Measurements from ENCODE around the gene MICALL1. TPM values are rescaled to one million over a fixed set of nuclear protein-coding genes. Genes with fewer than 3 reads are reported as not detected.

MICALL1 gene
- total and polyA plus RNA-seq, 2 of the 4 experiments (the other 2 are of a cell fraction) = 12.4 to 22.3 TPM

GRCh38 chr22:37931893-37932389, 25.8 kb downstream of the MICALL1 start:
- dilution Hi-C loops (cut with HindIII; ENCODE audit: low sequenced_read_pairs, unreplicated experiment) (no loop called here), intact Hi-C loops (cut with micrococcal nuclease) (loop anchor here (5.0 kb wide), 1 partner anchor 115 kb away; no protein-coding TSS in a partner anchor), in situ Hi-C loops (cut with MboI; ENCODE audit: low sequenced_read_pairs) (no loop called here)
- Histone ChIP-seq H2BK15ac (ENCODE audit: low read depth, low read length) (no peak overlapping the region), H4K8ac (ENCODE audit: low read depth in 2 of 2, low read length in 2 of 2) (no peak overlapping the region), H3K56ac (ENCODE audit: extremely low read depth, insufficient read depth, low read length) (no peak overlapping the region), H3K9me1 (ENCODE audit: insufficient read depth, low read length) (peaks cover 8% of the 10 kb centered on the region), H3K4me3 (ENCODE audit: insufficient read depth, low read depth, low read length) (no peak overlapping the region), H3K36me3 (ENCODE audit: control insufficient read depth, insufficient read depth, low read length) (peaks cover 40% of the 10 kb centered on the region), H2BK20ac (ENCODE audit: low read depth, low read length) (no peak overlapping the region), H4K5ac (ENCODE audit: low read depth, low read length) (no peak overlapping the region), H4K20me1 (ENCODE audit: insufficient read depth, low read length) (peaks cover 31% of the 10 kb centered on the region), H2AK5ac (ENCODE audit: low read depth, low read length) (no peak overlapping the region), H2AFZ (replicated peaks; ENCODE audit: low read length, poor library complexity) (no peak overlapping the region), H2BK120ac (ENCODE audit: low read depth, low read length) (no peak overlapping the region), H3K4me1 (ENCODE audit: control insufficient read depth, insufficient read depth, low read length) (peaks cover 16% of the 10 kb centered on the region), H3K23ac (ENCODE audit: low read depth, low read length) (no peak overlapping the region), H3K4ac (ENCODE audit: low read depth, low read length) (no peak overlapping the region), H3K4me2 (ENCODE audit: low read depth, low read length) (no peak overlapping the region), H2BK5ac (ENCODE audit: low read depth, low read length, poor library complexity, severe bottlenecking) (no peak overlapping the region), H3K27me3 (ENCODE audit: control insufficient read depth, insufficient read depth, low read length) (no peaks in the 10 kb centered on the region), H2AK9ac (replicated peaks; ENCODE audit: low read depth, low read length, poor library complexity) (no peak overlapping the region), H3K14ac (replicated peaks; ENCODE audit: low read depth, low read length) (no peak overlapping the region), H3K18ac (ENCODE audit: low read depth, low read length) (no peak overlapping the region), H3K9me3 (ENCODE audit: control insufficient read depth, insufficient read depth, low read length) (no peaks in the 10 kb centered on the region), H4K91ac (ENCODE audit: insufficient read depth, low read depth, low read length) (no peak overlapping the region), H3K9ac (ENCODE audit: low read depth, low read length) (no peak overlapping the region), H3K27ac (ENCODE audit: insufficient read depth, low read length) (no peak overlapping the region), H3K79me1 (ENCODE audit: low read depth in 1 of 2, low read length in 2 of 2) (peaks cover 0 to 40% of the 10 kb centered on the region in 2 experiments; a peak in 2 of 4 replicates)
- ATAC-seq (ENCODE audit: low read depth) (no peak), DNase-seq (no peak)
- POLR2A ChIA-PET (ENCODE audit: unreplicated experiment) = no interaction called here
- TF ChIP-seq, protein P1, sequence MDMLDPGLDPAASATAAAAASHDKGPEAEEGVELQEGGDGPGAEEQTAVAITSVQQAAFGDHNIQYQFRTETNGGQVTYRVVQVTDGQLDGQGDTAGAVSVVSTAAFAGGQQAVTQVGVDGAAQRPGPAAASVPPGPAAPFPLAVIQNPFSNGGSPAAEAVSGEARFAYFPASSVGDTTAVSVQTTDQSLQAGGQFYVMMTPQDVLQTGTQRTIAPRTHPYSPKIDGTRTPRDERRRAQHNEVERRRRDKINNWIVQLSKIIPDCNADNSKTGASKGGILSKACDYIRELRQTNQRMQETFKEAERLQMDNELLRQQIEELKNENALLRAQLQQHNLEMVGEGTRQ (IDR thresholded peaks at IDR 0.05; ENCODE audit: low read depth, low read length) = no peak
- TF ChIP-seq MXI1 (IDR thresholded peaks at IDR 0.05; ENCODE audit: borderline replicate concordance, low read depth, low read length) (no peak), ELK1 (IDR thresholded peaks at IDR 0.05; ENCODE audit: borderline replicate concordance, low read depth, low read length) (no peak), POLR2A (IDR thresholded peaks at IDR 0.05; ENCODE audit: low read depth, low read length) (no peak), CEBPB (IDR thresholded peaks at IDR 0.05; ENCODE audit: low read depth, low read length) (no peak), MAZ (IDR thresholded peaks at IDR 0.05; ENCODE audit: borderline replicate concordance, low read depth, low read length) (no peak), RCOR1 (IDR thresholded peaks at IDR 0.05; ENCODE audit: insufficient replicate concordance, low read length) (no peak), BHLHE40 (IDR thresholded peaks at IDR 0.05; ENCODE audit: low read depth, low read length) (no peak), SMC3 (IDR thresholded peaks at IDR 0.05; ENCODE audit: low read depth, low read length) (no peak), RAD21 (IDR thresholded peaks at IDR 0.05; ENCODE audit: low read length) (no peak), RFX5 (IDR thresholded peaks at IDR 0.05; ENCODE audit: low read depth, low read length) (no peak), NFE2L2 (IDR thresholded peaks at IDR 0.05; ENCODE audit: low read depth, low read length) (no peak), FOS (IDR thresholded peaks at IDR 0.05; ENCODE audit: low read depth, low read length) (no peak), CHD1 (IDR thresholded peaks at IDR 0.05; ENCODE audit: low read depth, low read length) (no peak), MAFK (IDR thresholded peaks at IDR 0.05; ENCODE audit: low read depth, low read length) (no peak)
- TF ChIP-seq, protein P2, sequence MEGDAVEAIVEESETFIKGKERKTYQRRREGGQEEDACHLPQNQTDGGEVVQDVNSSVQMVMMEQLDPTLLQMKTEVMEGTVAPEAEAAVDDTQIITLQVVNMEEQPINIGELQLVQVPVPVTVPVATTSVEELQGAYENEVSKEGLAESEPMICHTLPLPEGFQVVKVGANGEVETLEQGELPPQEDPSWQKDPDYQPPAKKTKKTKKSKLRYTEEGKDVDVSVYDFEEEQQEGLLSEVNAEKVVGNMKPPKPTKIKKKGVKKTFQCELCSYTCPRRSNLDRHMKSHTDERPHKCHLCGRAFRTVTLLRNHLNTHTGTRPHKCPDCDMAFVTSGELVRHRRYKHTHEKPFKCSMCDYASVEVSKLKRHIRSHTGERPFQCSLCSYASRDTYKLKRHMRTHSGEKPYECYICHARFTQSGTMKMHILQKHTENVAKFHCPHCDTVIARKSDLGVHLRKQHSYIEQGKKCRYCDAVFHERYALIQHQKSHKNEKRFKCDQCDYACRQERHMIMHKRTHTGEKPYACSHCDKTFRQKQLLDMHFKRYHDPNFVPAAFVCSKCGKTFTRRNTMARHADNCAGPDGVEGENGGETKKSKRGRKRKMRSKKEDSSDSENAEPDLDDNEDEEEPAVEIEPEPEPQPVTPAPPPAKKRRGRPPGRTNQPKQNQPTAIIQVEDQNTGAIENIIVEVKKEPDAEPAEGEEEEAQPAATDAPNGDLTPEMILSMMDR (conservative IDR thresholded peaks at IDR 0.05; ENCODE audit: low read depth, low read length) = no peak
- WGBS, 2 experiments (ENCODE audit: extremely low coverage in 2 of 2, insufficient read length in 1 of 2) = no CpG with 5 or more reads among the region's 6 CpGs
- CTCF ChIA-PET = interaction anchor here (0.6 to 1.2 kb wide), 4 partner anchors 26 to 65 kb away, joined by 3 to 6 read pairs (median 4); partner anchors contain the start of gene MICALL1
- no TSS peak for BruUV-seq (replicated peaks)
